Measurements from ENCODE around the gene PLEKHM2. TPM values are rescaled to one million over a fixed set of nuclear protein-coding genes. Genes with fewer than 3 reads are reported as not detected.
A peak's percentile ranks its signal among the peaks of the same experiment; 100 is the strongest.

PLEKHM2 gene
- total and polyA plus RNA-seq, 2 of the 8 experiments (the other 6 are each of a cell fraction or from before 2014, with no cell fraction given), result 38.3 to 47.6 TPM

DNA sequence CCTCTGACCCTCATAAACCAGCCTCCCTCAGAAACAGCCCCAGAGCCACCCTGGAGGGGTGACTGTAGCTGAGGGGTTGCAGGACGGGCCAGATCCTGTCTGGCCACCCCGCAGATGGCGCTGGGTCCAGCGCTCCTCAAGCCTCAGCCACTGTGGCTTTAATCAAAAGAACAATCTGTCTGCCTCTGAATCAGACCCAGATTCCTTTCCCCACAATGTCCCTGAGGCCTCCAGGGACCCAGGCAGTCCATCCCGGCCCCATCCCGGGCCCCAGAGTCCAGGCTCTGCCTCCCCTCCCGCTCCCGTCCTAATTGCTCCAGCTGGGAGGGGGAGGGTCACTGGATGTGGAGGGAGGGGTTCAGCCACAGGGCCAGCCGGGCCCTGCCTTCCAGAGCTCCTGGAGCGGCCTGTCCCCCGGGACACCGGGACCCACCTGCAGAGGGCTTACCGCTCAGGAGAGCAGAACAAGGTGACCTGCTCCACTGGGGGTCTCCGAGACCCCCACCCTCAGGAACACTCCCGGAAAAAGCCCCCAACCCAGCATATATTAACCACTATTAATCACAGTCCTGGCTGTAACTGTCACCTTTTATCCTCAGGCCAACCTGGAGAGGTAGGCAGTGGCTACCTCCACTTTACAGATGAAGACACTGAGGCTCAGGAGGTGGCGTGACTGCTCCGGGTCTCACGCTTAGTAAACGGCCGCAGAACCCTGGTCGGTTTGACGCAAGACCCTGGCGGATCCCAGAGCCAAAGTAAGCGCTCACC, 73.6 kb downstream of the PLEKHM2 start:
- H4K91ac ChIP-seq (replicated peaks; ENCODE audit: insufficient read length, low read length), result peak overlapping the region; percentile 22
- peak overlapping the region; percentile 72 for H3K18ac ChIP-seq (ENCODE audit: extremely low read depth, low read length)
- peak overlapping the region; percentile 4 for H3K4ac ChIP-seq (replicated peaks; ENCODE audit: insufficient read length, low read depth, low read length)
- H3K4me2 ChIP-seq (ENCODE audit: insufficient read depth in 1 of 2, low read depth in 2 of 2, low read length in 2 of 2), result peak overlapping the region; percentile 80 to 92
- peaks cover 14 to 37% (median 30%) of the 10 kb centered on the region in 4 experiments for H3K4me1 ChIP-seq (replicated peaks in 1 of 4; ENCODE audit: control insufficient read depth in 3 of 4, insufficient read depth in 4 of 4, low read length in 3 of 4)
- peaks cover 5 to 8% of the 10 kb centered on the region in 2 experiments for H4K20me1 ChIP-seq (replicated peaks in 1 of 2; ENCODE audit: control insufficient read depth in 1 of 2, insufficient read depth in 2 of 2, low read length in 2 of 2)
- FAIRE-seq (no peak), DNase-seq (ENCODE audit: low read depth in 1 of 2, low spot score in 2 of 2) (peak in 1 of 2 experiments; percentile 76)
- CTCF ChIA-PET (ENCODE audit: partially characterized antibody), result interaction anchor here (1.3 to 2.2 kb wide), 2 partner anchors 17 to 19 kb away, joined by 3 to 11 read pairs; no protein-coding TSS in a partner anchor
- peak overlapping the region; percentile 86 for H4K5ac ChIP-seq (ENCODE audit: insufficient read length, low read depth, low read length)
- peak overlapping the region; percentile 90; the same call in 1 of the 2 replicates for H2BK15ac ChIP-seq (ENCODE audit: low read length)
- no peak overlapping the region for H2AK5ac ChIP-seq (ENCODE audit: low read depth, low read length)
- H2BK12ac ChIP-seq (ENCODE audit: low read depth, low read length), result peak overlapping the region; percentile 77; the same call in 1 of the 2 replicates
- H2BK20ac ChIP-seq (ENCODE audit: low read length), result 0 out of 2 replicates have a peak overlapping the region, but pooled peaks have one; percentile 76
- peak overlapping the region; percentile 46 to 97 (median 74) for H3K4me3 ChIP-seq (ENCODE audit: extremely low read depth in 1 of 4, insufficient read depth in 2 of 4, low read depth in 3 of 4, low read length in 4 of 4)
- H3K9me3 ChIP-seq (ENCODE audit: insufficient read depth in 2 of 2, low read depth in 1 of 2, low read length in 1 of 2), result no peaks in the 10 kb centered on the region
- H2BK120ac ChIP-seq (replicated peaks; ENCODE audit: low read depth, low read length), result peak overlapping the region; percentile 16
- 7% methylated on average over 20 of the region's 24 CpGs; no CpG with 5 or more reads in 1 of the 2 experiments for WGBS, 2 experiments (ENCODE audit: extremely low coverage in 1 of 2, insufficient coverage in 1 of 2, insufficient read length in 1 of 2, insufficient replicate concordance in 2 of 2, low coverage in 1 of 2, low lambda C conversion rate in 2 of 2, missing lambda C conversion rate in 1 of 2)
- no peak overlapping the region for H4K8ac ChIP-seq (ENCODE audit: extremely low read depth, insufficient read depth, low read length)
- H2AFZ ChIP-seq (ENCODE audit: low read length), result no peak overlapping the region; the same call in 1 of the 2 replicates
- no peaks in the 10 kb centered on the region for H3K27me3 ChIP-seq (replicated peaks in 1 of 4; ENCODE audit: control insufficient read depth in 3 of 4, extremely low read depth in 1 of 4, insufficient read depth in 3 of 4, low read length in 3 of 4)
- peak overlapping the region in 3 of 4 experiments; percentile 54 to 65 (median 64); a peak in 4 of 7 replicates for H3K9ac ChIP-seq (replicated peaks in 1 of 4; ENCODE audit: extremely low read depth in 1 of 4, low read depth in 3 of 4, low read length in 3 of 4)
- POLR2A ChIA-PET (ENCODE audit: partially characterized antibody), result interaction anchor here (0.6 to 2.4 kb wide), 8 partner anchors 10 to 207 kb away, joined by 3 to 8 read pairs (median 4); no protein-coding TSS in a partner anchor
- H3K23ac ChIP-seq (ENCODE audit: insufficient read length), result no peak overlapping the region
- no peaks in the 10 kb centered on the region for H3K36me3 ChIP-seq (ENCODE audit: control insufficient read depth in 2 of 4, insufficient read depth in 4 of 4, low read length in 3 of 4)
- no peak overlapping the region for H3K14ac ChIP-seq (ENCODE audit: insufficient read length)
- H3K79me2 ChIP-seq (ENCODE audit: control insufficient read depth in 1 of 2, insufficient read depth in 2 of 2, low read length in 2 of 2), result peaks cover 0 to 39% of the 10 kb centered on the region in 2 experiments; a peak in 2 of 4 replicates
- peak overlapping the region; percentile 74 for H3K56ac ChIP-seq (replicated peaks; ENCODE audit: insufficient read length, low read depth, low read length)
- H2BK5ac ChIP-seq (ENCODE audit: low read depth, low read length), result peak overlapping the region; percentile 60; the same call in 1 of the 2 replicates
- peak overlapping the region; percentile 68 for H3K27ac ChIP-seq (ENCODE audit: low read depth, low read length)
- peaks cover 11% of the 10 kb centered on the region for H3K79me1 ChIP-seq (ENCODE audit: low read depth, low read length)
- peaks cover 10% of the 10 kb centered on the region; the same call in 1 of the 2 replicates for H3K23me2 ChIP-seq (ENCODE audit: low read depth, low read length)
- TF ChIP-seq POLR2A (IDR thresholded peaks at IDR 0.05; ENCODE audit: control extremely low read depth in 1 of 2, low read depth in 2 of 2, low read length in 2 of 2) (no peak), TCF12 (IDR thresholded peaks at IDR 0.05; ENCODE audit: low read depth, low read length) (no peak), TBP (IDR thresholded peaks at IDR 0.05; ENCODE audit: low read depth, low read length) (0 out of 2 replicates have a peak, but pooled peaks have one; percentile 15), KDM1A (IDR thresholded peaks at IDR 0.05; ENCODE audit: borderline replicate concordance, low read length) (peak; percentile 95; the same call in 1 of the 2 replicates), PHF8 (conservative IDR thresholded peaks at IDR 0.05; ENCODE audit: low read depth, low read length) (0 out of 2 replicates have a peak, but pooled peaks have one; percentile 2), CEBPB (IDR thresholded peaks at IDR 0.05; ENCODE audit: low read depth, low read length) (no peak), HDAC6 (IDR thresholded peaks at IDR 0.05; ENCODE audit: low read depth, low read length) (no peak), SUZ12 (IDR thresholded peaks at IDR 0.05; ENCODE audit: low read length) (no peak), CTBP2 (IDR thresholded peaks at IDR 0.05; ENCODE audit: borderline replicate concordance, insufficient read depth, insufficient read length, low read length) (peak; percentile 57), POLR2AphosphoS5 (IDR thresholded peaks at IDR 0.05; ENCODE audit: low read depth, low read length) (peak; percentile 24; the same call in 1 of the 2 replicates), SP4 (IDR thresholded peaks at IDR 0.05; ENCODE audit: low read length) (no peak), TAF1 (IDR thresholded peaks at IDR 0.05; ENCODE audit: low read depth, low read length) (0 out of 2 replicates have a peak, but pooled peaks have one; percentile 34)

Data from H1 (cell line).